SK-N-SH (cell line): ENCODE measurements around the gene AKR1C1. TPM values are rescaled to one million over a fixed set of nuclear protein-coding genes. Genes with fewer than 3 reads are reported as not detected.
"Not testable (repeated sequence)": the region's sequence is repeated elsewhere in the genome, so short reads cannot be mapped to it uniquely, and the experiment has no call there.

Experiments
- CTCF ChIA-PET: fragments of 300-600, 350-600 bp; formaldehyde crosslinking; extraction: SDS; loops from one replicate; lab custom pipeline; 2021; lab: Yijun Ruan, JAX
- POLR2A ChIA-PET: fragments of 350-600 bp; sonication (Branson Sonifier 250); formaldehyde crosslinking; extraction: SDS; loops from one replicate; lab custom pipeline; 2020; ENCODE audit warnings: antibody characterized with exemption, inconsistent platforms; lab: Yijun Ruan, JAX
- DNase-seq: peaks from one replicate; pipeline ENCODE4 v3.0.0; 2012
- H2AFZ ChIP-seq: fragments of 200-600 bp; sonication (generic); 2 replicates; pipeline ENCODE4 v1.8.1; 2016; ENCODE audit warnings: antibody characterized with exemption, mild to moderate bottlenecking, low read depth
- H3F3A ChIP-seq: fragments of 200-600 bp; sonication (generic); replicated peaks from 2 replicates; pipeline ENCODE3; 2016; ENCODE audit warnings: antibody characterized with exemption, mild to moderate bottlenecking; ENCODE audit not compliant: insufficient read depth
- H3K27ac ChIP-seq, 2 experiments: fragments of 200-500 bp in 1 of 2; fragments of 200-600 bp in 1 of 2; sonication (Bioruptor generic) in 1 of 2; sonication (generic), shearing (Covaris generic) in 1 of 2; 2 replicates each; pipeline versions ENCODE4 v1.5.1 to v1.6.1; 2014 to 2016; ENCODE audit warnings: low read depth in 2 of 2, inconsistent platforms in 1 of 2, low read length in 1 of 2, mild to moderate bottlenecking in 1 of 2, mixed read lengths in 1 of 2
- H3K27me3 ChIP-seq: fragments of 200-600 bp; sonication (generic), shearing (Covaris generic); 2 replicates; pipeline ENCODE4 v1.6.1; 2016; ENCODE audit warnings: mixed run types; ENCODE audit not compliant: insufficient read depth
- H3K36me3 ChIP-seq, 2 experiments: fragments of 200-500 bp in 1 of 2; fragments of 200-600 bp in 1 of 2; sonication (Bioruptor generic) in 1 of 2; sonication (generic) in 1 of 2; replicated peaks in 1 of 2; 2 replicates each; pipeline versions ENCODE3 to v1.5.1; 2014 to 2016; ENCODE audit warnings: low read length in 1 of 2, mild to moderate bottlenecking in 1 of 2; ENCODE audit not compliant: insufficient read depth in 2 of 2, control insufficient read depth in 1 of 2
- H3K4me1 ChIP-seq, 2 experiments: fragments of 200-500 bp in 1 of 2; fragments of 200-600 bp in 1 of 2; sonication (Bioruptor generic) in 1 of 2; sonication (generic), shearing (Covaris generic) in 1 of 2; 2 replicates each; pipeline versions ENCODE4 v1.5.1 to v1.6.1; 2014 to 2016; ENCODE audit warnings: low read depth in 1 of 2, low read length in 1 of 2, mixed run types in 1 of 2; ENCODE audit not compliant: insufficient read depth in 2 of 2, control insufficient read depth in 1 of 2
- H3K4me2 ChIP-seq: fragments of 200-600 bp; sonication (generic), shearing (Covaris generic); 2 replicates; pipeline ENCODE4 v1.6.1; 2017; ENCODE audit warnings: mixed run types
- H3K4me3 ChIP-seq, 2 experiments: fragments of 200-500 bp in 1 of 2; fragments of 200-600 bp in 1 of 2; sonication (Bioruptor generic) in 1 of 2; sonication (generic), shearing (Covaris generic) in 1 of 2; 2 replicates each; pipeline versions ENCODE4 v1.5.1 to v1.8.1; 2014 to 2016; ENCODE audit warnings: low read depth in 2 of 2, inconsistent platforms in 1 of 2, low read length in 1 of 2, mild to moderate bottlenecking in 1 of 2, mixed read lengths in 1 of 2, moderate library complexity in 1 of 2
- H3K79me2 ChIP-seq: fragments of 200-600 bp; sonication (generic); 2 replicates; pipeline ENCODE4 v1.8.1; 2017; ENCODE audit warnings: mild to moderate bottlenecking; ENCODE audit not compliant: insufficient read depth
- H3K9ac ChIP-seq: fragments of 200-600 bp; sonication (generic); 2 replicates; pipeline ENCODE4 v1.6.1; 2017; ENCODE audit warnings: mixed run types
- H3K9me2 ChIP-seq: fragments of 200-600 bp; sonication (generic); 2 replicates; pipeline ENCODE4 v1.6.1; 2017; ENCODE audit warnings: mixed run types
- H3K9me3 ChIP-seq: fragments of 200-600 bp; sonication (generic); 2 replicates; pipeline ENCODE4 v1.6.1; 2017; ENCODE audit warnings: mixed run types, mild to moderate bottlenecking, moderate library complexity
- H4K20me1 ChIP-seq: fragments of 200-600 bp; sonication (generic); 2 replicates; pipeline ENCODE4 v1.6.1; 2017; ENCODE audit warnings: mild to moderate bottlenecking, mixed run types; ENCODE audit not compliant: insufficient read depth
- CTCF ChIP-seq: fragments of 200-600 bp; sonication (generic); IDR thresholded peaks from 2 replicates; pipeline ENCODE4 v1.6.1; 2017; ENCODE audit warnings: antibody characterized with exemption, mild to moderate bottlenecking, moderate library complexity
- ELF1 ChIP-seq: IDR thresholded peaks from 2 replicates; pipeline ENCODE4 v1.4.0; 2012
- FOXM1 ChIP-seq: IDR thresholded peaks from 2 replicates; pipeline ENCODE4 v1.4.0; 2012; ENCODE audit warnings: low read depth, mild to moderate bottlenecking
- GABPA ChIP-seq: IDR thresholded peaks from 2 replicates; pipeline ENCODE4 v1.4.0; 2012; ENCODE audit warnings: low read depth, mild to moderate bottlenecking
- IRF3 ChIP-seq: fragments of 150-350 bp; IDR thresholded peaks from 2 replicates; pipeline ENCODE4 v1.6.1; 2016; ENCODE audit warnings: mild to moderate bottlenecking, low read depth, low read length
- JUND ChIP-seq: IDR thresholded peaks from 2 replicates; pipeline ENCODE4 v1.4.0; 2012
- RXRA ChIP-seq: IDR thresholded peaks from 2 replicates; pipeline ENCODE4 v1.4.0; 2012; ENCODE audit warnings: low read depth, mild to moderate bottlenecking, borderline replicate concordance
- SIN3A ChIP-seq: IDR thresholded peaks from 2 replicates; pipeline ENCODE4 v1.6.1; 2012; ENCODE audit warnings: low read depth, mild to moderate bottlenecking, low read length, moderate library complexity, borderline replicate concordance
- USF1 ChIP-seq: IDR thresholded peaks from 2 replicates; pipeline ENCODE4 v1.4.0; 2012; ENCODE audit warnings: low read depth, borderline replicate concordance
- USF2 ChIP-seq: fragments of 150-350 bp; IDR thresholded peaks from 2 replicates; pipeline ENCODE4 v1.6.1; 2017; ENCODE audit warnings: antibody characterized with exemption, low read length, low read depth, borderline replicate concordance
- WGBS: methylation state at CpG from one replicate; pipeline ENCODE4 v1.1.6; 2017; ENCODE audit warnings: low lambda C conversion rate; 5-methylcytosine and 5-hydroxymethylcytosine counted together
- polyA plus RNA-seq, 3 experiments: library from polyadenylated mRNA; depleted of rRNA; stranded (reverse); fragments of >200 nt; gene quantifications; 2 replicates each; pipeline ENCODE4 v1.2.3, GENCODE V29; 2012

The AKR1C1 gene
- polyA plus RNA-seq, 1 of the 3 experiments (the other 2 are of a cell fraction), result 1.3 TPM

GRCh38 chr10:4942931-4943330 lies 20.3 kb upstream of the AKR1C1 start:
- CTCF ChIA-PET, H3K27ac ChIP-seq, POLR2A ChIA-PET, H3K36me3 ChIP-seq, H3K9me3 ChIP-seq, H3K4me1 ChIP-seq, H2AFZ ChIP-seq, H3K79me2 ChIP-seq, H3K9me2 ChIP-seq, H3K9ac ChIP-seq, DNase-seq, H3K27me3 ChIP-seq, H4K20me1 ChIP-seq, H3K4me2 ChIP-seq, H3K4me3 ChIP-seq, H3F3A ChIP-seq: not testable (repeated sequence)
- peak; percentile 28; the same call in 1 of the 2 replicates for TF ChIP-seq CTCF
- WGBS, result 35% methylated on average over 2 of the region's 2 CpGs

- H3K4me3 ChIP-seq, H3K9me2 ChIP-seq, H3K27me3 ChIP-seq, POLR2A ChIA-PET, H3K9ac ChIP-seq, H3K4me1 ChIP-seq, H3K9me3 ChIP-seq, H4K20me1 ChIP-seq, H3K79me2 ChIP-seq, H2AFZ ChIP-seq, CTCF ChIA-PET, H3F3A ChIP-seq, H3K4me2 ChIP-seq, H3K27ac ChIP-seq, DNase-seq, H3K36me3 ChIP-seq: not testable (repeated sequence)
Measured at GRCh38 chr10:4943416-4943815, 19.8 kb upstream of the AKR1C1 start.

GRCh38 chr10:4943821-4944220 lies 19.4 kb upstream of the AKR1C1 start:
- H2AFZ ChIP-seq, result no peak overlapping the region
- no peaks in the 10 kb centered on the region for H3K9me3 ChIP-seq
- no peak overlapping the region for H3K4me3 ChIP-seq
- H4K20me1 ChIP-seq, result no peaks in the 10 kb centered on the region
- no peaks in the 10 kb centered on the region for H3K27me3 ChIP-seq
- no peak overlapping the region for H3K4me2 ChIP-seq
- no peaks in the 10 kb centered on the region for H3K79me2 ChIP-seq
- 59% methylated on average over 2 of the region's 2 CpGs for WGBS
- H3K4me1 ChIP-seq, result peaks cover 0 to 8% of the 10 kb centered on the region in 2 experiments; a peak in 1 of 4 replicates
- no peaks in the 10 kb centered on the region for H3K9me2 ChIP-seq
- no peak overlapping the region for H3K27ac ChIP-seq
- ChIA-PET POLR2A (no interaction called here), CTCF (no interaction called here)
- TF ChIP-seq ELF1 (no peak), JUND (no peak), USF2 (no peak), SIN3A (no peak), GABPA (no peak), USF1 (no peak), FOXM1 (no peak), IRF3 (no peak), RXRA (no peak)
- H3K9ac ChIP-seq, result no peak overlapping the region
- no peak for DNase-seq
- no peaks in the 10 kb centered on the region for H3K36me3 ChIP-seq
- no peaks in the 10 kb centered on the region for H3F3A ChIP-seq
